Right lung (tissue), 10 donors: ENCODE data around the gene R3HCC1L. TPM values are rescaled to one million over a fixed set of nuclear protein-coding genes. Genes with fewer than 3 reads are reported as not detected.

ENCODE experiments used
- DNase-seq, 2 donors: peaks; one replicate each; pipeline ENCODE4 v3.0.0-alpha.2; 2013
- long read RNA-seq, 8 donors: transcript quantifications; one replicate each; lab custom pipeline, GENCODE V29; 2026
- polyA plus RNA-seq, 5 donors: library from polyadenylated mRNA; unstranded; fragments of 120-200 nt; gene quantifications; one replicate each; pipeline versions ENCODE4 v1.2.1 to v1.2.3, GENCODE V29; 2013; ENCODE audit warnings: inconsistent platforms in 1 of 5, low replicate concordance in 1 of 5; ENCODE audit not compliant: insufficient read length in 5 of 5, insufficient read depth in 1 of 5

R3HCC1L gene
- 10 to 100 TPM; 16.4 to 21.6 (median 19.7) TPM for polyA plus RNA-seq
- long read RNA-seq, donor 1, result 0 reads
- long read RNA-seq, donor 2, result 0 reads
- long read RNA-seq, donor 3, result 0 reads
- long read RNA-seq, donor 4, result 0 reads
- long read RNA-seq, donor 5, result 0 reads
- long read RNA-seq, donor 6, result 0 reads
- long read RNA-seq, donor 7, result 0 reads
- long read RNA-seq, donor 8, result 0 reads

- peak; percentile 87 to 90 for DNase-seq
These were observed at the start of gene R3HCC1L for GRCh38 chr10:98134431-98135221. Gene R3HCC1L, plus strand, starts transcription at chr10:98134657. Its CDS starts 73,458 bp downstream, at chr10:98208115.

- DNase-seq, result no peak
These were observed 49.2 kb upstream of the R3HCC1L start for GRCh38 chr10:98085238-98085637.

- DNase-seq, result no peak
These were observed 47.4 kb upstream of the R3HCC1L start for GRCh38 chr10:98086837-98087708.

- no peak for DNase-seq
These were observed 46.1 kb upstream of the R3HCC1L start for GRCh38 chr10:98088186-98088971.

- DNase-seq, result no peak
These were observed 43.6 kb upstream of the R3HCC1L start for GRCh38 chr10:98090822-98091221.

- no peak for DNase-seq
These were observed 38.1 kb upstream of the R3HCC1L start for GRCh38 chr10:98096316-98096715.

- DNase-seq, result no peak
These were observed 37.7 kb upstream of the R3HCC1L start for GRCh38 chr10:98096731-98097130.

- DNase-seq, result no peak
These were observed 37.3 kb upstream of the R3HCC1L start for GRCh38 chr10:98097175-98097574.

GRCh38 chr10:98097616-98098015 is 36.8 kb upstream of the R3HCC1L start:
- no peak for DNase-seq

GRCh38 chr10:98098247-98098646 is 36.2 kb upstream of the R3HCC1L start:
- DNase-seq, result no peak

- no peak for DNase-seq
These were observed 34.0 kb upstream of the R3HCC1L start for GRCh38 chr10:98100476-98100875.

- DNase-seq, result no peak
These were observed 33.1 kb upstream of the R3HCC1L start for GRCh38 chr10:98101366-98101765.

- no peak for DNase-seq
These were observed 30.3 kb upstream of the R3HCC1L start for GRCh38 chr10:98104125-98104524.

- DNase-seq, result no peak
These were observed 27.9 kb upstream of the R3HCC1L start for GRCh38 chr10:98106531-98106930.

GRCh38 chr10:98107644-98108430 is 26.6 kb upstream of the R3HCC1L start:
- no peak for DNase-seq

- DNase-seq, result no peak
These were observed 24.1 kb upstream of the R3HCC1L start for GRCh38 chr10:98110356-98110755.

GRCh38 chr10:98115031-98115787 is 19.2 kb upstream of the R3HCC1L start:
- no peak for DNase-seq

GRCh38 chr10:98119891-98120290 is 14.6 kb upstream of the R3HCC1L start:
- DNase-seq, result no peak

- DNase-seq, result no peak
These were observed 8.4 kb upstream of the R3HCC1L start for GRCh38 chr10:98125940-98126631.
